Measurements from ENCODE around the gene CD36.
A peak's percentile ranks its signal among the peaks of the same experiment; 100 is the strongest.

CD36 gene

DNA sequence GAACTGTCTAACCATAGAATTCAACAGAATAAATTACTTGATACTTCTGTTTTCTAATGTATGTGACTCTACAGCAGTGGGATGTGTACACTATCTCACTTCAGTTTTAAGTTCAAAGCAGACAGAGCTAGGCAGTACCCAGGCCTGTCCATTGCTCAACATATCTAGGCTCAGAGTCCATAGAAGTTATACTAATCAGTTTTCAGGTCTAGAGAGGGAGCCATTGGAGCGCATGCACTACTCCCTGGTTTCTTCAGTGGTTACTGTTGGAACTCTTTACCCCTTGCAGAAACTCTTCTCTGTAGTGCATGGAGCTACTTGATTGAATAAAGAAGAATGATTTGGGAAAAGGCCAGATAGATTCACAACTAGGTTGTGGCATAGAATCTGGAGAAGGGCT lies 4.4 kb downstream of the CD36 start:
- Histone ChIP-seq H3K36me3 (ENCODE audit: control insufficient read depth in 1 of 2, insufficient read depth in 2 of 2, low read depth in 1 of 2, low read length in 2 of 2) (no peaks in the 10 kb centered on the region), H2AK5ac (ENCODE audit: low read length, severe bottlenecking) (no peak overlapping the region), H3K4me2 (ENCODE audit: low read length, poor library complexity, severe bottlenecking) (no peak overlapping the region), H2BK120ac (ENCODE audit: low read depth, low read length) (peak overlapping the region; percentile 49), H3K27ac (ENCODE audit: low read length, poor library complexity, severe bottlenecking) (no peak overlapping the region), H3K9ac (ENCODE audit: low read length) (peak overlapping the region; percentile 84), H2BK15ac (ENCODE audit: low read depth, poor library complexity, severe bottlenecking) (peak overlapping the region; percentile 67), H4K8ac (ENCODE audit: low read length) (no peak overlapping the region), H3K23ac (ENCODE audit: low read length in 2 of 2) (no peak overlapping the region), H2BK12ac (ENCODE audit: low read length in 2 of 2) (no peak overlapping the region), H3K27me3 (ENCODE audit: control insufficient read depth in 1 of 2, insufficient read depth in 1 of 2, low read length in 2 of 2) (no peaks in the 10 kb centered on the region), H3K79me1 (replicated peaks; ENCODE audit: low read length, poor library complexity, severe bottlenecking) (no peaks in the 10 kb centered on the region), H2AFZ (ENCODE audit: low read depth, low read length) (no peak overlapping the region), H2BK5ac (ENCODE audit: low read depth, low read length, poor library complexity, severe bottlenecking) (no peak overlapping the region), H3K14ac (ENCODE audit: low read length in 2 of 2) (no peak overlapping the region), H3K9me3 (ENCODE audit: control insufficient read depth, low read length) (peaks cover 12% of the 10 kb centered on the region), H3K4me1 (ENCODE audit: control insufficient read depth, insufficient read depth, low read depth, low read length) (no peaks in the 10 kb centered on the region), H3K4ac (ENCODE audit: low read depth in 1 of 2, low read length in 2 of 2) (peak overlapping the region in 1 of 2 experiments; percentile 0), H4K91ac (ENCODE audit: low read length) (peak overlapping the region; percentile 61), H3K18ac (ENCODE audit: low read depth in 1 of 2, low read length in 2 of 2) (no peak overlapping the region), H3K4me3 (ENCODE audit: insufficient read depth in 1 of 2, low read depth in 1 of 2, low read length in 2 of 2) (no peak overlapping the region)
- 92% methylated on average over 1 of the region's 1 CpG for WGBS
- DNase-seq = no peak

DNA sequence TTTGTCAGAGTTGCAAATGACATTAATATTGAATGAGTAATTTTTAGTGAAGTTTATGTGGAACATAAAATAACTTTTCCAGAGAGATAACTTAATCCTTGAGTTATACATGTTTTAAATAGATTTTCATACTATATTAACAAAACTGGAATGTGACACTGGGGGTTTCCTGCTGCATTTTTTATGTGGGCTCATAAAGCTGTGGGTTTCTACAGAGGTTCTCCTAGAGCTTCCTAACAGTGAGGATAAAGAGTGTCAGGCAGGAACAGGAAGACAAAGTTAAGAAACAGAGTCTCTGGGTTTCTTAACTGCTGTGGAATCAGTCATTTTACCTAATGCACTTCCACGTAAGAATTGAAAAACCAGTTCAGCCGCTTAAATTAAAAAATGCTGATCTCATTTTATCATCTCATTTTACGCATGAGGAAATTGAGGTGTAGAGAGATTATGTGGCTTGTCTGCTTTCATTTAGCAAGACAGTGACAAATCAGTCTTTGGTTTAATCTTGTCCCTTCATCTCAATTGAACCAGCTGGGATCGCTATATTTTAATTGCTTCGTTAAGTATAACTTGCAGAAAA lies 5.0 kb downstream of the CD36 start:
- Histone ChIP-seq H3K27ac (ENCODE audit: low read length, poor library complexity, severe bottlenecking) (no peak overlapping the region), H2AFZ (ENCODE audit: low read depth, low read length) (no peak overlapping the region), H4K91ac (ENCODE audit: low read length) (no peak overlapping the region), H3K79me1 (replicated peaks; ENCODE audit: low read length, poor library complexity, severe bottlenecking) (no peaks in the 10 kb centered on the region), H3K27me3 (ENCODE audit: control insufficient read depth in 1 of 2, insufficient read depth in 1 of 2, low read length in 2 of 2) (no peaks in the 10 kb centered on the region), H2BK12ac (ENCODE audit: low read length in 2 of 2) (no peak overlapping the region), H3K23ac (ENCODE audit: low read length in 2 of 2) (no peak overlapping the region), H3K4me2 (ENCODE audit: low read length, poor library complexity, severe bottlenecking) (no peak overlapping the region), H3K4me1 (ENCODE audit: control insufficient read depth, insufficient read depth, low read depth, low read length) (no peaks in the 10 kb centered on the region), H3K18ac (ENCODE audit: low read depth in 1 of 2, low read length in 2 of 2) (no peak overlapping the region), H3K14ac (ENCODE audit: low read length in 2 of 2) (no peak overlapping the region), H2BK15ac (ENCODE audit: low read depth, poor library complexity, severe bottlenecking) (no peak overlapping the region), H3K4me3 (ENCODE audit: insufficient read depth in 1 of 2, low read depth in 1 of 2, low read length in 2 of 2) (no peak overlapping the region), H3K36me3 (ENCODE audit: control insufficient read depth in 1 of 2, insufficient read depth in 2 of 2, low read depth in 1 of 2, low read length in 2 of 2) (no peaks in the 10 kb centered on the region), H2BK5ac (ENCODE audit: low read depth, low read length, poor library complexity, severe bottlenecking) (no peak overlapping the region), H4K8ac (ENCODE audit: low read length) (no peak overlapping the region), H2BK120ac (ENCODE audit: low read depth, low read length) (no peak overlapping the region), H3K9me3 (ENCODE audit: control insufficient read depth, low read length) (peaks cover 12% of the 10 kb centered on the region), H3K4ac (ENCODE audit: low read depth in 1 of 2, low read length in 2 of 2) (no peak overlapping the region), H3K9ac (ENCODE audit: low read length) (peak overlapping the region; percentile 28), H2AK5ac (ENCODE audit: low read length, severe bottlenecking) (no peak overlapping the region)
- 100% methylated on average over 3 of the region's 5 CpGs for WGBS
- DNase-seq = no peak

DNA sequence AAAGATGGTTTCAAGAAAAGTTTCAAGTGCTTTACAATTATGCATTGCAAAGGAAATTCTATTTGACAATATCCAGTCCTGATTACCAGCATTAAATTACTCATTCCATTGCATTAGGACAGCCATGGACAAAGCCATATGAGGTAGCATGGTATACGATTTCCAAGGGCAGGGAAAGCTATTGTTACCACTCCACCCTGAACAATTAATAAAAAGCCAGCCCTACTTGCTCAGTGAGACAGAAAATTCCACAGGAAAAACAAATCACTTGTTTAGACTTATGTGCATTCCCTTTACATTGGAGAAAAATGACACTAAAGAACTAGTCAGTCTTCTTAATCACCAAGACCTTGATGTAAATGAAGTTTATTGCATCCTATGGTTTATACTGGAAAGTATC lies 5.6 kb downstream of the CD36 start:
- Histone ChIP-seq H3K9me3 (ENCODE audit: control insufficient read depth, low read length) (peaks cover 11% of the 10 kb centered on the region), H4K8ac (ENCODE audit: low read length) (no peak overlapping the region), H3K14ac (ENCODE audit: low read length in 2 of 2) (no peak overlapping the region), H3K4me1 (ENCODE audit: control insufficient read depth, insufficient read depth, low read depth, low read length) (no peaks in the 10 kb centered on the region), H2BK15ac (ENCODE audit: low read depth, poor library complexity, severe bottlenecking) (no peak overlapping the region), H3K18ac (ENCODE audit: low read depth in 1 of 2, low read length in 2 of 2) (no peak overlapping the region), H2BK12ac (ENCODE audit: low read length in 2 of 2) (no peak overlapping the region), H3K27ac (ENCODE audit: low read length, poor library complexity, severe bottlenecking) (no peak overlapping the region), H4K91ac (ENCODE audit: low read length) (no peak overlapping the region), H2AFZ (ENCODE audit: low read depth, low read length) (no peak overlapping the region), H3K23ac (ENCODE audit: low read length in 2 of 2) (no peak overlapping the region), H3K79me1 (replicated peaks; ENCODE audit: low read length, poor library complexity, severe bottlenecking) (no peaks in the 10 kb centered on the region), H2AK5ac (ENCODE audit: low read length, severe bottlenecking) (no peak overlapping the region), H3K4me2 (ENCODE audit: low read length, poor library complexity, severe bottlenecking) (no peak overlapping the region), H3K36me3 (ENCODE audit: control insufficient read depth in 1 of 2, insufficient read depth in 2 of 2, low read depth in 1 of 2, low read length in 2 of 2) (peaks cover 0 to 4% of the 10 kb centered on the region in 2 experiments), H2BK120ac (ENCODE audit: low read depth, low read length) (no peak overlapping the region), H3K27me3 (ENCODE audit: control insufficient read depth in 1 of 2, insufficient read depth in 1 of 2, low read length in 2 of 2) (no peaks in the 10 kb centered on the region), H2BK5ac (ENCODE audit: low read depth, low read length, poor library complexity, severe bottlenecking) (no peak overlapping the region), H3K9ac (ENCODE audit: low read length) (no peak overlapping the region), H3K4ac (ENCODE audit: low read depth in 1 of 2, low read length in 2 of 2) (no peak overlapping the region), H3K4me3 (ENCODE audit: insufficient read depth in 1 of 2, low read depth in 1 of 2, low read length in 2 of 2) (no peak overlapping the region)
- DNase-seq = no peak
- WGBS = 67% methylated on average over 1 of the region's 1 CpG

DNA sequence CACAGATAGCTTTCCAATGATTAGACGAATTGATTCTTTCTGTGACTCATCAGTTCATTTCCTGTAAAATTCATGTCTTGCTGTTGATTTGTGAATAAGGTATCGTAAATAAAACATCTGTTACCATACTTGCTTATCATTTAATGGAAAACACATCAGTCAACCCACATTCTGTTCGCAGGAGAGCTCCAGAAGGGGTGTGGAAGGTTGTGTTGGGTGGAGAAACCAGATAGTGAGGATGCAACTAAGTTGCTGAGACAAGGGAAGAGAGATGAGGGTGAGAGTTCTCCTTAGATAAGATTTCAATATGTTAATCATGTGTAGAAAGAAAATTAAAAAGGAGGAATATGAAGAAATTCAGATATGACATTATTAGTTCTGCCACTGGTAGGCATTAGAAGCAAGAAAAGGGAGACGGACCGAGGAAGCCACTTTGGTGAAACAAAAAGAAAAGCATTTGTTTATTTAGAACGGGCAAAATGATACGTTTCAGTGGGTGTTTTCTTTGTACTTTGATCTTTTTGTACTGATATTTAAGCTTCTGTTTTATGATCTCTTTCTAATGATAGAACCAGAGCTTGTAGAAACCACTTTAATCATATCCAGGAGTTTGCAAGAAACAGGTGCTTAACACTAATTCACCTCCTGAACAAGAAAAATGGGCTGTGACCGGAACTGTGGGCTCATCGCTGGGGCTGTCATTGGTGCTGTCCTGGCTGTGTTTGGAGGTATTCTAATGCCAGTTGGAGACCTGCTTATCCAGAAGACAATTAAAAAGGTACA lies 7.8 kb downstream of the CD36 start:
- Histone ChIP-seq H3K18ac (ENCODE audit: low read depth in 1 of 2, low read length in 2 of 2) (peak overlapping the region in 1 of 2 experiments; percentile 6), H3K27ac (ENCODE audit: low read length, poor library complexity, severe bottlenecking) (no peak overlapping the region), H3K14ac (ENCODE audit: low read length in 2 of 2) (no peak overlapping the region), H2AFZ (ENCODE audit: low read depth, low read length) (no peak overlapping the region), H3K9me3 (ENCODE audit: control insufficient read depth, low read length) (no peaks in the 10 kb centered on the region), H3K27me3 (ENCODE audit: control insufficient read depth in 1 of 2, insufficient read depth in 1 of 2, low read length in 2 of 2) (no peaks in the 10 kb centered on the region), H3K36me3 (ENCODE audit: control insufficient read depth in 1 of 2, insufficient read depth in 2 of 2, low read depth in 1 of 2, low read length in 2 of 2) (peaks cover 0 to 5% of the 10 kb centered on the region in 2 experiments), H2BK120ac (ENCODE audit: low read depth, low read length) (no peak overlapping the region), H4K8ac (ENCODE audit: low read length) (no peak overlapping the region), H2BK5ac (ENCODE audit: low read depth, low read length, poor library complexity, severe bottlenecking) (no peak overlapping the region), H4K91ac (ENCODE audit: low read length) (no peak overlapping the region), H2BK12ac (ENCODE audit: low read length in 2 of 2) (no peak overlapping the region), H3K4ac (ENCODE audit: low read depth in 1 of 2, low read length in 2 of 2) (no peak overlapping the region), H3K23ac (ENCODE audit: low read length in 2 of 2) (no peak overlapping the region), H2BK15ac (ENCODE audit: low read depth, poor library complexity, severe bottlenecking) (no peak overlapping the region), H3K4me3 (ENCODE audit: insufficient read depth in 1 of 2, low read depth in 1 of 2, low read length in 2 of 2) (no peak overlapping the region), H2AK5ac (ENCODE audit: low read length, severe bottlenecking) (no peak overlapping the region), H3K79me1 (replicated peaks; ENCODE audit: low read length, poor library complexity, severe bottlenecking) (no peaks in the 10 kb centered on the region), H3K4me1 (ENCODE audit: control insufficient read depth, insufficient read depth, low read depth, low read length) (no peaks in the 10 kb centered on the region), H3K4me2 (ENCODE audit: low read length, poor library complexity, severe bottlenecking) (no peak overlapping the region), H3K9ac (ENCODE audit: low read length) (peak overlapping the region; percentile 56)
- no peak for DNase-seq
- WGBS = 91% methylated on average over 4 of the region's 9 CpGs
